Measurements from ENCODE around the gene KLHDC8B.

Gene KLHDC8B

GRCh38 chr3:49171119-49171774 is at the start of gene KLHDC8B:
TSS of gene KLHDC8B (plus strand) at chr3:49171598. CDS start at chr3:49172770, 1,172 bp downstream.
- Histone ChIP-seq H4K20me1 (ENCODE audit: insufficient read depth, low read length) (no peaks in the 10 kb centered on the region), H3K4me1 (ENCODE audit: insufficient read depth, low read length, severe bottlenecking) (peaks cover 18% of the 10 kb centered on the region), H3K36me3 (ENCODE audit: insufficient read depth, low read length) (no peaks in the 10 kb centered on the region), H3K9ac (ENCODE audit: low read length) (peak within 1 kb of the TSS; percentile 67), H3K4me3 (ENCODE audit: low read depth, low read length, poor library complexity, severe bottlenecking) (peak within 1 kb of the TSS; percentile 66), H3K27me3 (ENCODE audit: insufficient read depth, low read length) (no peaks in the 10 kb centered on the region), H3K4me2 (ENCODE audit: low read length) (peak within 1 kb of the TSS; percentile 96), H3K9me3 (ENCODE audit: low read length) (no peaks in the 10 kb centered on the region), H3K27ac (ENCODE audit: low read depth, low read length, poor library complexity, severe bottlenecking) (no peak within 1 kb of the TSS), H3K79me2 (ENCODE audit: insufficient read depth, low read length) (no peaks in the 10 kb centered on the region), H3K9me2 (ENCODE audit: low read depth, low read length) (no peaks in the 10 kb centered on the region), H2AFZ (ENCODE audit: low read length) (no peak within 1 kb of the TSS), H3F3A (ENCODE audit: insufficient read depth, low read length) (no peaks in the 10 kb centered on the region)
- TF ChIP-seq EZH2 (IDR thresholded peaks at IDR 0.05; ENCODE audit: borderline replicate concordance, low read length), result no peak
- peak; percentile 93 for TF ChIP-seq CTCF (IDR thresholded peaks at IDR 0.05; ENCODE audit: low read length)

GRCh38 chr3:49122022-49122421 is 49.4 kb upstream of the KLHDC8B start:
- no peak overlapping the region for H3K9ac ChIP-seq (ENCODE audit: low read length)
- H3K4me1 ChIP-seq (ENCODE audit: insufficient read depth, low read length, severe bottlenecking), result peaks cover 20% of the 10 kb centered on the region
- H4K20me1 ChIP-seq (ENCODE audit: insufficient read depth, low read length), result no peaks in the 10 kb centered on the region
- H3K4me3 ChIP-seq (ENCODE audit: low read depth, low read length, poor library complexity, severe bottlenecking), result no peak overlapping the region
- TF ChIP-seq EZH2 (IDR thresholded peaks at IDR 0.05; ENCODE audit: borderline replicate concordance, low read length), result no peak
- no peak for TF ChIP-seq CTCF (IDR thresholded peaks at IDR 0.05; ENCODE audit: low read length)
- no peak overlapping the region for H2AFZ ChIP-seq (ENCODE audit: low read length)
- no peaks in the 10 kb centered on the region for H3K9me2 ChIP-seq (ENCODE audit: low read depth, low read length)
- H3K9me3 ChIP-seq (ENCODE audit: low read length), result no peaks in the 10 kb centered on the region
- no peaks in the 10 kb centered on the region for H3K79me2 ChIP-seq (ENCODE audit: insufficient read depth, low read length)
- no peaks in the 10 kb centered on the region for H3F3A ChIP-seq (ENCODE audit: insufficient read depth, low read length)
- peaks cover 24% of the 10 kb centered on the region for H3K36me3 ChIP-seq (ENCODE audit: insufficient read depth, low read length)
- no peak overlapping the region for H3K4me2 ChIP-seq (ENCODE audit: low read length)
- no peaks in the 10 kb centered on the region for H3K27me3 ChIP-seq (ENCODE audit: insufficient read depth, low read length)
- H3K27ac ChIP-seq (ENCODE audit: low read depth, low read length, poor library complexity, severe bottlenecking), result no peak overlapping the region

GRCh38 chr3:49122451-49122850 is 48.9 kb upstream of the KLHDC8B start:
- H3K9me3 ChIP-seq (ENCODE audit: low read length), result no peaks in the 10 kb centered on the region
- H3K79me2 ChIP-seq (ENCODE audit: insufficient read depth, low read length), result no peaks in the 10 kb centered on the region
- no peaks in the 10 kb centered on the region for H3K9me2 ChIP-seq (ENCODE audit: low read depth, low read length)
- no peak overlapping the region for H3K27ac ChIP-seq (ENCODE audit: low read depth, low read length, poor library complexity, severe bottlenecking)
- H4K20me1 ChIP-seq (ENCODE audit: insufficient read depth, low read length), result no peaks in the 10 kb centered on the region
- H3F3A ChIP-seq (ENCODE audit: insufficient read depth, low read length), result no peaks in the 10 kb centered on the region
- H3K27me3 ChIP-seq (ENCODE audit: insufficient read depth, low read length), result no peaks in the 10 kb centered on the region
- H3K4me3 ChIP-seq (ENCODE audit: low read depth, low read length, poor library complexity, severe bottlenecking), result no peak overlapping the region
- H2AFZ ChIP-seq (ENCODE audit: low read length), result no peak overlapping the region
- no peak overlapping the region for H3K4me2 ChIP-seq (ENCODE audit: low read length)
- no peak overlapping the region for H3K9ac ChIP-seq (ENCODE audit: low read length)
- TF ChIP-seq EZH2 (IDR thresholded peaks at IDR 0.05; ENCODE audit: borderline replicate concordance, low read length) (no peak), CTCF (IDR thresholded peaks at IDR 0.05; ENCODE audit: low read length) (no peak)
- H3K4me1 ChIP-seq (ENCODE audit: insufficient read depth, low read length, severe bottlenecking), result peaks cover 20% of the 10 kb centered on the region
- peaks cover 19% of the 10 kb centered on the region for H3K36me3 ChIP-seq (ENCODE audit: insufficient read depth, low read length)
